B cell (primary cell): Measurements from ENCODE around the gene PEX16. TPM values are rescaled to one million over a fixed set of nuclear protein-coding genes. Genes with fewer than 3 reads are reported as not detected.

Source experiments
- ATAC-seq: fragments of 200-7000 bp; cut with Tn5 transposase; one replicate; pipeline ENCODE4 v1.10.0; 2021; ENCODE audit warnings: low read depth, mild to moderate bottlenecking, moderate number of reproducible peaks, moderate library complexity
- CTCF ChIA-PET: fragments of 350-600 bp; sonication (Branson Sonifier 250); formaldehyde crosslinking; loops from one replicate; lab custom pipeline; 2021; ENCODE audit warnings: antibody characterized with exemption, inconsistent platforms; lab: Charles Lee
- POLR2A ChIA-PET: fragments of 350-600 bp; sonication (Branson Sonifier 250); formaldehyde crosslinking; loops from one replicate; lab custom pipeline; 2021; ENCODE audit warnings: antibody characterized with exemption; lab: Charles Lee
- DNase-seq: peaks from one replicate; pipeline ENCODE4 v3.0.0; 2013
- H2AFZ ChIP-seq: 2 replicates; pipeline ENCODE4 v1.6.1; 2012; ENCODE audit warnings: mild to moderate bottlenecking, low read depth, low read length; ENCODE audit not compliant: insufficient read depth, poor library complexity, severe bottlenecking
- H3K27ac ChIP-seq, 2 donors: 1 replicate in 1 of 2; 2 replicates in 1 of 2; pipeline ENCODE4 v1.5.1; 2012 to 2013; ENCODE audit warnings: low read length in 2 of 2, mild to moderate bottlenecking in 2 of 2, moderate library complexity in 1 of 2
- H3K27me3 ChIP-seq, 4 experiments: fragments of 200-600 bp in 1 of 4; sonication (generic) in 1 of 4; replicated peaks in 1 of 4; 1 replicate in 2 of 4; 2 replicates in 2 of 4; pipeline versions ENCODE4 v1.6.1 to v1.7.0; 2013 to 2016; ENCODE audit warnings: low read length in 3 of 4, mild to moderate bottlenecking in 2 of 4, mixed read lengths in 1 of 4, moderate library complexity in 1 of 4; ENCODE audit not compliant: insufficient read depth in 4 of 4, control insufficient read depth in 3 of 4; ENCODE audit errors: control extremely low read depth in 1 of 4
- H3K36me3 ChIP-seq, 2 experiments: replicated peaks in 1 of 2; 1 replicate in 1 of 2; 2 replicates in 1 of 2; pipeline versions ENCODE4 v1.6.1 to v1.7.1; 2013; ENCODE audit warnings: low read length in 1 of 2; ENCODE audit not compliant: insufficient read depth in 2 of 2, control insufficient read depth in 1 of 2; ENCODE audit errors: control extremely low read depth in 1 of 2, extremely low read depth in 1 of 2
- H3K4me1 ChIP-seq, 2 donors: fragments of 200-600 bp in 1 of 2; sonication (generic) in 1 of 2; 1 replicate in 1 of 2; 2 replicates in 1 of 2; pipeline versions ENCODE4 v1.5.1 to v1.6.1; 2013 to 2017; ENCODE audit warnings: low read length in 2 of 2; ENCODE audit not compliant: control insufficient read depth in 2 of 2, insufficient read depth in 2 of 2
- H3K4me2 ChIP-seq: replicated peaks from 2 replicates; pipeline ENCODE3; 2012; ENCODE audit warnings: mild to moderate bottlenecking, low read depth, low read length; ENCODE audit not compliant: poor library complexity, severe bottlenecking
- H3K4me3 ChIP-seq, 5 experiments: fragments of 200-600 bp in 1 of 5; sonication (generic) in 1 of 5; 1 replicate in 3 of 5; 2 replicates in 2 of 5; pipeline versions ENCODE4 v1.5.1 to v1.7.0; 2011 to 2016; ENCODE audit warnings: low read length in 4 of 5, mild to moderate bottlenecking in 4 of 5, low read depth in 2 of 5, control low read depth in 1 of 5, moderate library complexity in 1 of 5; ENCODE audit not compliant: insufficient read depth in 1 of 5; ENCODE audit errors: control extremely low read depth in 1 of 5, extremely low read depth in 1 of 5
- H3K79me2 ChIP-seq: fragments of 200-600 bp; sonication (generic); one replicate; pipeline ENCODE4 v1.6.0; 2016; ENCODE audit warnings: low read length; ENCODE audit not compliant: control insufficient read depth, insufficient read depth
- H3K9ac ChIP-seq: fragments of 200-600 bp; sonication (generic); 2 replicates; pipeline ENCODE4 v1.6.1; 2017; ENCODE audit warnings: mild to moderate bottlenecking, low read length, moderate library complexity
- H3K9me3 ChIP-seq, 3 donors: one replicate each; pipeline versions ENCODE4 v1.6.1 to v1.7.1; 2013; ENCODE audit warnings: low read length in 2 of 3; ENCODE audit not compliant: control insufficient read depth in 2 of 3, insufficient read depth in 1 of 3; ENCODE audit errors: control extremely low read depth in 1 of 3
- H4K20me1 ChIP-seq: 2 replicates; pipeline ENCODE4 v1.6.0; 2012; ENCODE audit warnings: mild to moderate bottlenecking, low read length; ENCODE audit not compliant: insufficient read depth, control insufficient read depth, poor library complexity, severe bottlenecking
- H3K27ac Mint-ChIP-seq: one replicate; pipeline ENCODE4 v1.8.0; 2021; ENCODE audit warnings: mixed read lengths
- H3K27me3 Mint-ChIP-seq: one replicate; pipeline ENCODE4 v1.8.0; 2021; ENCODE audit warnings: mixed read lengths
- H3K4me1 Mint-ChIP-seq: one replicate; pipeline ENCODE4 v1.8.0; 2021; ENCODE audit warnings: mixed read lengths
- H3K4me3 Mint-ChIP-seq: one replicate; pipeline ENCODE4 v1.8.0; 2021; ENCODE audit warnings: mixed read lengths
- H3K9me3 Mint-ChIP-seq: one replicate; pipeline ENCODE4 v1.8.0; 2022; ENCODE audit warnings: mixed read lengths; ENCODE audit not compliant: insufficient read depth
- EZH2 ChIP-seq: IDR thresholded peaks from 2 replicates; pipeline ENCODE4 v1.6.1; 2012; ENCODE audit warnings: borderline replicate concordance, low read depth, mild to moderate bottlenecking, moderate library complexity, low read length; ENCODE audit not compliant: insufficient read depth, poor library complexity, severe bottlenecking
- WGBS: methylation state at CpG from one replicate; pipeline ENCODE4 v1.1.5; 2013; ENCODE audit warnings: missing lambda C conversion rate; ENCODE audit not compliant: insufficient coverage; 5-methylcytosine and 5-hydroxymethylcytosine counted together
- intact Hi-C: fragments of 100-400 bp; cut with micrococcal nuclease; formaldehyde crosslinking; loops from one replicate; pipeline ENCODE4 v1.10.0; 2022
- polyA plus RNA-seq: library from polyadenylated mRNA; depleted of rRNA; stranded (reverse); fragments of >200 nt; gene quantifications from 2 replicates; pipeline ENCODE4 v1.2.3, GENCODE V29; 2012
- total RNA-seq, 2 donors: library from RNA; stranded (reverse); fragments of 120-200 nt in 1 of 2; gene quantifications; 1 replicate in 1 of 2; 2 replicates in 1 of 2; pipeline versions ENCODE4 v1.2.3 to v1.2.4, GENCODE V29; 2013 to 2022
- TF ChIP-seq, protein P1 (sequence below): fragments of 200-600 bp; IDR thresholded peaks from one replicate; pipeline ENCODE4 v1.8.0; 2022; ENCODE audit warnings: antibody characterized with exemption, mild to moderate bottlenecking

The PEX16 gene
- total and polyA plus RNA-seq, 2 donors (not counting 1 experiment from before 2014, with no cell fraction given): 89.4 to 107 TPM

DNA sequence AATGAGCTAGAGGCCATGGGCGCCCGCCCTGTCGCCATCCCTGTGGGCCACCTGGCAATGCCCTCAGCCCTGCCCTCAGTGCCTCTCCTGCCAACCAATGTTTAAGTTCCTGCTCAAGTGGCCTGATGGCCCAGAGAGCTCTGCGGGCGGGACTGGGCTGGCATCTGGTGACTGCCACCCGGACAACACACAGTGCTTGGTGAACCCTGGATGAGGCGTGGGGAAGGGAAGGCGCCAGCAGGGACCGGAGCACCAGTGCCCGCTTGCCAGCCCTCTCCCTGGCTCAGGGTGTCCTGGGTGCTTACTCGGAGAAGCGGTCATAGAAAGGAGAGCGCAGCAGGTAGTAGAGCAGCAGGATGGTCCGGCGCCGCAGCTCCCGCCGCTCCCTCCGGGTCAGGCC, 4.2 kb downstream of the PEX16 start:
- ChIA-PET CTCF (interaction anchor here (1.2 to 3.1 kb wide), 2 partner anchors 51 to 93 kb away, joined by 4 to 11 read pairs; no protein-coding TSS in a partner anchor), POLR2A (interaction anchor here (0.5 to 0.7 kb wide), 2 partner anchors 65 to 1349 kb away, joined by 5 read pairs; no protein-coding TSS in a partner anchor)
- Histone ChIP-seq H3K4me2 (no peak overlapping the region), H2AFZ (no peak overlapping the region), H3K36me3 (peaks cover 2 to 56% of the 10 kb centered on the region in 2 experiments), H3K9ac (no peak overlapping the region), H3K4me1 (peaks cover 12 to 20% of the 10 kb centered on the region in 2 donors), H3K79me2 (peaks cover 32% of the 10 kb centered on the region), H4K20me1 (peaks cover 66% of the 10 kb centered on the region), H3K4me3 (no peak overlapping the region), H3K27me3 (no peaks in the 10 kb centered on the region), H3K9me3 (no peaks in the 10 kb centered on the region), H3K27ac (no peak overlapping the region)
- no peaks in the 10 kb centered on the region for H3K9me3 Mint-ChIP-seq
- no peak for TF ChIP-seq EZH2
- TF ChIP-seq, protein P1, sequence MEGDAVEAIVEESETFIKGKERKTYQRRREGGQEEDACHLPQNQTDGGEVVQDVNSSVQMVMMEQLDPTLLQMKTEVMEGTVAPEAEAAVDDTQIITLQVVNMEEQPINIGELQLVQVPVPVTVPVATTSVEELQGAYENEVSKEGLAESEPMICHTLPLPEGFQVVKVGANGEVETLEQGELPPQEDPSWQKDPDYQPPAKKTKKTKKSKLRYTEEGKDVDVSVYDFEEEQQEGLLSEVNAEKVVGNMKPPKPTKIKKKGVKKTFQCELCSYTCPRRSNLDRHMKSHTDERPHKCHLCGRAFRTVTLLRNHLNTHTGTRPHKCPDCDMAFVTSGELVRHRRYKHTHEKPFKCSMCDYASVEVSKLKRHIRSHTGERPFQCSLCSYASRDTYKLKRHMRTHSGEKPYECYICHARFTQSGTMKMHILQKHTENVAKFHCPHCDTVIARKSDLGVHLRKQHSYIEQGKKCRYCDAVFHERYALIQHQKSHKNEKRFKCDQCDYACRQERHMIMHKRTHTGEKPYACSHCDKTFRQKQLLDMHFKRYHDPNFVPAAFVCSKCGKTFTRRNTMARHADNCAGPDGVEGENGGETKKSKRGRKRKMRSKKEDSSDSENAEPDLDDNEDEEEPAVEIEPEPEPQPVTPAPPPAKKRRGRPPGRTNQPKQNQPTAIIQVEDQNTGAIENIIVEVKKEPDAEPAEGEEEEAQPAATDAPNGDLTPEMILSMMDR: no peak
- peaks cover 33% of the 10 kb centered on the region for H3K4me1 Mint-ChIP-seq
- no peaks in the 10 kb centered on the region for H3K27me3 Mint-ChIP-seq
- ATAC-seq (no peak), DNase-seq (no peak)
- H3K27ac Mint-ChIP-seq: no peak overlapping the region
- intact Hi-C loops: loop anchor here (10.0 kb wide), 1 partner anchor 1349 kb away; the partner anchor contains the start of gene CD82
- H3K4me3 Mint-ChIP-seq: no peak overlapping the region
- 97% methylated on average over 19 of the region's 19 CpGs for WGBS

DNA sequence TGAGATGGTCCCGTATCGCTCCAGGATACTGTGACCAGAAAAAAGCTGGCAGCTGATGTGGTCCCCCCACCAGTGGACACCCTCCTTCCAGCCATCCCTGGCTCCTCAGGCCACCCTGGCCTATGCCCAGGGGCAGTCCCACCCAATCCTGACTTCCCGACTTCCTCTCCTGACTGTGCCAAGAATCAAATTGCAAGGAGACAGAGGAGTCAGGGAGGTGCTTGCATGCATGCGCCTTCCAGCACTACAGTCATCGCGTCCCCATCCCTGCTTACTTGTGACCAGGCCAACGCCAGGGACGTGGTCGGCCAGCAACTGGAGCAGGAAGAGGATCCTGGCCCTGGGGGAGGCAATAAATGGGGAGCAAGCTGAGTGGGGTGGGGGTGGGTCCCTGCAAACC, 7.1 kb downstream of the PEX16 start:
- Mint-ChIP-seq H3K27me3 (no peaks in the 10 kb centered on the region), H3K4me3 (no peak overlapping the region), H3K9me3 (no peaks in the 10 kb centered on the region), H3K27ac (no peak overlapping the region), H3K4me1 (peaks cover 22% of the 10 kb centered on the region)
- H3K4me2 ChIP-seq: no peak overlapping the region
- peaks cover 14% of the 10 kb centered on the region for H3K79me2 ChIP-seq
- H3K9me3 ChIP-seq: no peaks in the 10 kb centered on the region
- H3K4me1 ChIP-seq: peaks cover 0 to 10% of the 10 kb centered on the region in 2 donors
- WGBS: 100% methylated on average over 5 of the region's 9 CpGs
- ATAC-seq (no peak), DNase-seq (no peak)
- POLR2A ChIA-PET: no interaction called here
- TF ChIP-seq, protein P1: no peak
- TF ChIP-seq EZH2: no peak
- no peak overlapping the region for H3K4me3 ChIP-seq
- H3K27ac ChIP-seq: no peak overlapping the region
- peaks cover 48% of the 10 kb centered on the region for H4K20me1 ChIP-seq
- intact Hi-C loops: loop anchor here (10.0 kb wide), 1 partner anchor 1346 kb away; the partner anchor contains the start of gene CD82
- H3K9ac ChIP-seq: no peak overlapping the region
- peaks cover 2 to 48% of the 10 kb centered on the region in 2 experiments for H3K36me3 ChIP-seq
- CTCF ChIA-PET: no interaction called here
- no peaks in the 10 kb centered on the region for H3K27me3 ChIP-seq
- no peak overlapping the region for H2AFZ ChIP-seq
